ENCODE measurements around the gene VPS35.

GRCh38 chr16:46673320-46674013 lies 15.5 kb downstream of the VPS35 start:
- TF ChIP-seq POLR2AphosphoS5 (IDR thresholded peaks at IDR 0.05; ENCODE audit: low read depth, low read length) (no peak), TAF1 (IDR thresholded peaks at IDR 0.05; ENCODE audit: borderline replicate concordance, low read depth, low read length) (no peak)
